A549 treated with Hydrocortisone at 1 μM for 4 hours (cell line): ENCODE results near the gene OR5AK2. TPM values are rescaled to one million over a fixed set of nuclear protein-coding genes. Genes with fewer than 3 reads are reported as not detected.

Source experiments
- total RNA-seq: library from RNA; stranded (reverse); fragments of 200-300 nt; extraction: Qiagen RNA extraction; gene quantifications from 5 replicates; pipeline ENCODE4 v1.2.3, GENCODE V29; 2022

The OR5AK2 gene
- total RNA-seq: not detected in 5 replicates

DNA sequence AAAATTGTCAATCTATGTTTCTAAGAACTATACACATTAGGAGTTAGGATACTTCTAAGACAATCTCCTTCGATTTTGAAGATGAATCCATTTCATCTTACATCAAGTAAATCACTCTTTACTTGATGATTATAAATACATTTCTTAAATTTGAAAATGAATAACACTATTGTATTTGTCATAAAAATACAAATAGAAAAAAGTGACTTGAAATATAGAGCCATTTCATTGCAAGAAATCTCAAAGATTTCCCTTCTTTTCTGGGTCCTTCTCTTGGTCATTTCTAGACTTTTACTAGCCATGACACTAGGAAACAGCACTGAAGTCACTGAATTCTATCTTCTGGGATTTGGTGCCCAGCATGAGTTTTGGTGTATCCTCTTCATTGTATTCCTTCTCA is at the start of gene OR5AK2:
OR5AK2 (plus strand) TSS at position 301 of the 400 bp plus-strand sequence; CDS start at position 301, 0 bp downstream.

Other genes starting within 250 kb of the OR5AK2 start
- not detected in 5 replicates for gene OR9G4, start 240.2 kb upstream of the OR5AK2 start, total RNA-seq
- gene LRRC55, start 193.0 kb downstream of the OR5AK2 start, total RNA-seq: not detected in 5 replicates
- gene APLNR, start 248.3 kb downstream of the OR5AK2 start, total RNA-seq: 0.06 to 0.07 TPM in 2 of 5 replicates, not detected in the others